GM19467 (cell line): ENCODE data around the gene NFIA.
"Not testable (repeated sequence)": the region's sequence is repeated elsewhere in the genome, so short reads cannot be mapped to it uniquely, and the experiment has no call there.

Source experiments
- ATAC-seq: cut with Tn5 transposase; IDR thresholded peaks from one replicate; pipeline ENCODE4 v1.9.1; 2021; ENCODE audit warnings: mild to moderate bottlenecking, moderate library complexity; ENCODE audit not compliant: unreplicated experiment

Gene NFIA

DNA sequence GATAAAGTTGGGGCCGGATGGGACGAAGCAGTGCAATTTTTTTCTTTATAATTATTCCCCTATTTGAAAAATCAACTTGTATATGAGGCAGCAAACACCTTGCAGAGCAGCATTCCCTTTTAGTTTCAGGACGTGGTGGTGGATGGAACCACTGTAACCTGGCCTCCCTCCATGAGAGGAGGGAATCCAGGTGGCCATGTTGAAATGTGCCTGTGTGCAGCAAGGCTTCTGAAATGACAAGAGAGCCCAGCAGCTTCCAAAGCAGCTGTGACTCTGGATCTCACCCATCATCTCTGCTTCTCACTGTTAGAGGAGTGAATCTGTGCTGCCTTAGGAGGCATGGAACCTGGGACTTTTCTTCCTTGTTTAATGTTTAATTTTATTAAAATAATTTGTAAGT lies 42.3 kb downstream of the NFIA start:
- ATAC-seq: no peak

DNA sequence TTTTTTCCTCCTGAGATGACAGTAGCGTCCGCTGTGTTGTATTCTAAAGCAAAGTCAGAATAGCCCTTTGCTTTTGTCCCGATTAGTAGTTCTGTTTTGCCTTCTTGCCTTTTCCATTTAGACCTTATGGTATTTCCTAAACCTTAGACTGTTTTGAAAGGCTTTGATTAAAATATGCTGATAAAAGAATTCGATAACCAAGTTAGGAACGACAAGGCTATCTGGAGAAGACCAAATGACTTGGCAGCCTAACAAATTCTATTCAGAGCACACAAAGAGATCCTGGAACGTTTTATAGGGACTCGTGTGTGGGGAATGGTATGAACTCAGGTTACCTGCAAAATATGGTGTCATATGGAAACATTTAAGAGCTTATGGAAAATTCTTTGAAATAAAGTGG lies 42.9 kb downstream of the NFIA start:
- no peak for ATAC-seq

DNA sequence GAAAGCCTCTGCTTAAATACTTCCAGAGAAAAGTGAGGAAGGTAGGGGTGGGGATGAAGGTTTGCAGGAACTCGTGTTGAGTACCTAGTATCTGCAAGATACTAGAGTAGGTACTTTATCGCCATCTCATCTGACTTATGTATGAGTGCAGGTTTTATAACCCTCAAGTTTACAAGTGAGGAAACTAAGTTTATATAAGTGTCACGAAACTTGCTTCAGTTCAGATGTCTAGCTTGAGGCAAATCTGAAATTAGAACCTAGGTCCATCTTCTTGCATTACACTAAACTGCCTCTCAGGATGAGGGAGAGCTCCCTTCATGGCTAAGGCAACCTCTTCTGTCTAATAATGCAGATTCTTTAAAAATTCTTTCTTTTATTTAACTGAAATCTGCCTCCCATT lies 43.5 kb downstream of the NFIA start:
- ATAC-seq: no peak

DNA sequence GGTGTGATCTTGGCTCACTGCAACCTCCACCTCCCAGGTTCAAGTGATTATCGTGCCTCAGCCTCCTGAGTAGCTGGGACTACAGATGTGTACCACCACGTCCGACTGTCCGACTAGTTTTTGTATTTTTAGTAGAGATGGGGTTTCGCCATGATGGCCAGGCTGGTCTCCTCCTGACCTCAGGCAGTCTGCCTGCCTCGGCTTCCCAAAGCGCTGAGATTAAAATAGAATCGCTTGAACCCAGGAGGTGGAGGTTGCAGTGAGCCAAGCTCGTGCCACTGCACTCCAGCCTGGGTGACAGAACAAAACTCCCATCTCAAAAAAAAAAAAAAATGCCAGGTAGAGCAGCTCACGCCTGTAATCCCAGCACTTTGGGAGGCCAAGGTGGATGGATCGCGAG lies 44.5 kb downstream of the NFIA start:
- ATAC-seq: not testable (repeated sequence)

DNA sequence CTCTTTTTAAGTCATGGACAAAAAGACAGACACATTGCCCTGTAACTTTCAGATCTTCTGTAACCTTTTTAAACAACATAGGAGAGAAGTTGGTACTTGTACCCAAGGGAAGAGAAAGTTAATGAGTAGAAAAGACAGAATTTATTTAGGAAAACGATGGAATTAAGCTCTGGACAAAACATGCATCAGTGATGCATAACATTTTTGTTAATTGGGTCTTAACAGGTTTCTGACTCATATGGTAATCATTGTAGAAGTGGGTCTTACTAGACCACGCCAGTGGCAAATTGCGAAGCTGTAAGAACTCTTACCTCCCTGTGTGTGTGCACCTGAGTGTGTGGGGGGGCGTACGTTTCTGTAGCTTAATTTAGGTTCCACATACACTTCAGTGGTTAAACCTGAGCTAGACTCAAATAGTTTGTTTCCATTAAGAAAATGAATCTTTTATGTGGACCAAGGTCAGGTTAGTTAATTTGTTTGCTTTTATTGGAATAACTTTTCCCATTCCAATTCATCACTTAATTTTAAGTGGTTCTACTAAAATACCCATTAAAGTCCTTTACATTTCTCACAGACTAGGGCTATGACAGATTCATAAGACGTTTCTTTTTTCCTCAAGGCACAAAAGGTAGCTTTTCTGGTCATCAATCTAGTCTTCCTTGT lies 48.1 kb downstream of the NFIA start:
- ATAC-seq: no peak

DNA sequence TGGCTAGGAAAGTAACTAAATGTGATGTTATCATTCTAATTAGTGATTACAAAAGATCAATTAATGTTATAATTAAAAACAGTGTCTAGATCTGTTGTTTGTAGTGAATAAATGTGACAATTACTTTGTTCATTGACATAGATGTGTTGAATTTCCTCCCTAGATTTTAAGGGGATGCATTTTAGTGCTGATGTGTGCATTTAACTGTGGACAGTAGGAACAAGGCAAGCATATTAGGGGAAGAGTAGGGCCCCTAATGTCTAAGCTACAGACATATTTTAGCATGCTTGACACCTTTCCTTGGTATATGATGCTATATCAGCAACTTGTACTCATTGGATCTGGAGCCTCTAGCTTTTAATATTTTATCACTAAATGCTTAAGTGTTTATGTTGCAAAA lies 48.9 kb downstream of the NFIA start:
- no peak for ATAC-seq

DNA sequence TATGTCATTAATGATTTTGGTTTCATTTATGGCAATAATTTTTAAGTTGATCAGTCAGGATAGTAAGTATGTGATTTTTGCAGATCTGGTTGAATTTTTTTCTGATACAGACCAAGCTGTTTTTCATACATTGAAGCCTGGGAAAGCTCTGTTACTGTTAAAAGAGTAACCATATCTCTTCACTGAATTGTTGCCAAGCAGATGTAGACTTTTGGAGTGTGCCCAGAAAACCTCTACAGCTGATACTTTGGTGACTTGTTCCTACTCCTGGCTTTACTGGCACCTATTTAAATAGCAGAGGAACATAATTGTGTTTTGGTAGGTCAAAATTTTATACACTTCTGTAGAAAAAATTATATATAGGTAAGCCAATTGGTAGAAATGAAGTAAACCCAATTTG lies 49.4 kb downstream of the NFIA start:
- ATAC-seq: no peak

DNA sequence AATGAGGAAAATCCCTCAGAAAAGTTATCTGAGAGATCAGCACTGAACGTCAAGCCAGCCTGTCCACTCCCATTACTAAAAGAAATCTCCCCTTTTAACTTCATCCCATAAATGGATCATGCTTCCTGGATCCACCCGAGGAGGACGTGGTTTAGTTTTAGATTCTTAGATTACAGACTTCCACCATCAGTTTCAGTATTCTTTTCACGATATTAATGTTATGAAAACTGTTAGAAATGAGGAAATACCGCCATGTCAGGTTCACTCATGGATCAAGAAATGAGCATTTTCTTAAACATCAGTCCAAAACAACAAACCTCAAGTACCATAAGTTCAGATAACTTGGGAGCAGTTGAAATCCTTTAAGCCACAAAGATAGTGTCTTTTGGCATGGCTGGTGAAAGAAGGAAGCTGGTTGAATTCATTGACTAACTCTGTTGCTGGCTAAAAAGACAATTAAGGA lies 49.8 kb downstream of the NFIA start:
- ATAC-seq: no peak

DNA sequence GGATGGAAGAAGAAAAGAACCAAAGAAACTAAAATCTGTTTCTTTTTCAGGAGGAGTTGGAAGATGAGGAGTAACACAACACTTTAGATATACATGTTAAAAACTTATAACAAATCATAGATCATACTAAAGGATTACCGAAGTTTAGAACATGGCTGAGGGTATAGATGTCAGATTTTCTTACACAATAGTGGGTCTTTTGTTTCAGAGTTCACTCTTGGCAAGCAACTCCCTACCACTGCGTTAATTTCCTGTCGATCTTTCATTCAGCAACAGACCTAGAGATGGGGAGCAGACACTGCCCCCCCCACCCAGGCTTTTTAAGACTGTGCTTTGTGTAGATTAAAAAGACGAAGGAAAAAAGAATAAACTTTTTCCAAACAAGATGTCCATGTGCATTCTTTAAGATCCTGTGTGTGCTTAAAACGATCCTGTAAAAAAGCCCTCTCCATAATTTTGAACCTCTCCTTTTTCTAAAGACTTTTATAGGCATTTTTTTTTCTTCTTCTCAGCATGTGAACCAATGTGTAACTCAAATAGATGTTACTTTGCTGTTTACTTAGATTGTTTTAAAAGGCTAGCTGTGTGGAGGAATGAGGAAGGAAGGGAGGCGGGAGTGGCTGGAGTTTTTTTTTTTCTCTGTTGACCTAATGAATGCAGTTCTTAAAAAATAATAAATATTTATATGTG lies 50.4 kb downstream of the NFIA start:
- no peak for ATAC-seq

DNA sequence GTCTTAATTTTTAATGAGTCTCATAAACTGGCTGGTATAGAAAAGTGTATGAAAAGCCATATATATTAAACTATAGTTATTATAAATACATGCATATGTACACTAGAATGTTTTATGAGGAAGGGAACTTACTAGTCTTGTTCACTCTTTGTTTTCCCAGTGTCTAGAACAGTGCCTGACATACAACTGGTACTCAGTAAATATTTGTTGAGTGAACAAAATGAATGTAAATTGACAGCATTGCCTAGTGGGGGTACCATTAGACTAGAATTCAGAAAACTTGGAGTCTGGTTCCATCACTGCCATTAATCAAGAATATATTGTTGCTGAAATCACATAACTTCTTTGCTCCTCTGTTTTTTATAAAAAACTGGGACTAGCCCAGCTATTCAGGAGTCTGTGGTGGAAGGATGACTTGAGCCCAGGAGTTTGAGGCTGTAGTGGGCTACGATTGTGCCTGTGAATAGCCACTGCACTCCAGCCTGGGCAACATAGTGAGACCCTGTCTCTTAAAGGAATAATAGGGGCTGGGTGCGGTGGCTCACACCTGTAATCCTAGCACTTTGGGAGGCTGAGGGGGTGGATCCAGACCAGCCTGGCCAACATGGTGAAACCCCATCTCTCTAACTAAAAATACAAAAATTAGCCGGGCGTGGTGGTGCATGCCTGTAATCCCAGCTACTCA lies 51.1 kb downstream of the NFIA start:
- ATAC-seq: no peak

DNA sequence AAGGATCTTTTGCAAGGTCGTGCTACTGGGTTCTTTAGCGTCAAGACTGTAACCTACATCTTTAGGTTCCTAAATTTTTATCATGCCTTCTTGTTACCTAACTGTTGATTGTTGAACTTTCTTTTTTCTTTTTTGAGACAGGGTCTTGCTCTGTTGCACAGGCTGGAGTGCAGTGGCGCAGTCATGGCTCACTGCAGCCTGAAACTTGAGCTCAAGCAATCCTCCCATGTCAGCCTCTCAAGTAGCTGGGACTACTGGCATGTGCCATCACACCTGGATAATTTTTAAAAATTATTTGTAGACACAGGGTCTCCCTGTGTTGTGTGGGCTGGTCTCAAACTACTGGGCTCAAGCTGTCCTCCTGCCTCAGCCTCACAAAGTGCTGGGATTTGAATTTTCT lies 52.9 kb downstream of the NFIA start:
- no peak for ATAC-seq

DNA sequence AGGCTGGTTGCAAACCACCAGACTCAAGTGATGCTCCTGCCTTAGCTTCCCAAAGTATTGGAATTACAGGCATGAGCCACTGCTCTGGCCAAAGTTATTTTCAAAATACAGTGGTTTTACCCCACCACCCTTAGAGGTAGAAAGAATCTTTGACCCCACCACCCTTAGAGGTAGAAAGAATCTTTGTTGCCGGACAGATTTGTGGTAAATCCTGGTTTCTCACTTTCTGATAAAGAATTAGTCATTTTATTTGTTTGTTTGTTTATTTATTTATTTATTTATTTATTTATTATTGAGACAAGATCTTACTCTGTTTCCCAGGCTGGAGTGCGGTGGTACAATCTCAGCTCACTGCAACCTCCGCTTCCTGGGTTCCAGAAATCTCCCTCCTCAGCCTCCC lies 55.9 kb downstream of the NFIA start:
- no peak for ATAC-seq

DNA sequence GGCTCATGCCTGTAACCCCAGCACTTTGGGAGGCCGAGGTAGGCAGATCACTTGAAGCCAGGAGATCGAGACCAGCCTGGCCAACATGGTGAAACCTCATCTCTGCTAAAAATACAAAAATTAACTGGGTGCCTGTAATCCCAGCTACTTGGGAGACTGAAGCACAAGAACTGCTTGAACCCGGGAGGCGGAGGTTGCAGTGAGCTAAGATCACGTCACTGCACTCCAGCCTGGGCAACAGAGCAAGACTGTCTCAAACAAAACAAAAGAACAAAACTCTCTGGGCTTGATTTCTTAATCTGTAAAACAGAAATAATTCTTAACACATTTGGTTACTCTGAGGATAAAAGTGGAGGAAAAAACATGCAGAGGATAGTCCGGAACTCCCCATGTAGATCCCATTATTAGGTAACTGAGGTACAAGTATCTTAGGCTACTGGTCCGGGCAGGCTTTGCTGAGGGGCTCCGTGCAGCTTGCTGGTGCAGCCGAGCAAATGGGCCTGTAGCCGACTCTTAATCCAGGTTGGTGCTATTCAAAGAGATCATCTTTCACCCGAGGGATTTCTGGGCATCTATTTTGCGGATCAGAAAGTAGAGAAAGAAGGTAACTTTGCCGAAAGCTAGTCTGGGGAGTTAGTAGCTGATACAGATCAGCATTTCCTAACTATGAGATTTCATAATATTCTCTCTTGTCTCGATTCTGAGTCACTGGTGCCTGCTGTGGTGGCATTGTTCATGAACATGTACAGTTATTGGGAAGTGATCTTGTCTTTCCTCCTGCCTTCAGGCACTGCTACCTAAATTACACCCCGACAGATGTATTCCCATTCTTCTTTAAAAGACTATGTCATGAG lies 56.8 kb downstream of the NFIA start:
- no peak for ATAC-seq

DNA sequence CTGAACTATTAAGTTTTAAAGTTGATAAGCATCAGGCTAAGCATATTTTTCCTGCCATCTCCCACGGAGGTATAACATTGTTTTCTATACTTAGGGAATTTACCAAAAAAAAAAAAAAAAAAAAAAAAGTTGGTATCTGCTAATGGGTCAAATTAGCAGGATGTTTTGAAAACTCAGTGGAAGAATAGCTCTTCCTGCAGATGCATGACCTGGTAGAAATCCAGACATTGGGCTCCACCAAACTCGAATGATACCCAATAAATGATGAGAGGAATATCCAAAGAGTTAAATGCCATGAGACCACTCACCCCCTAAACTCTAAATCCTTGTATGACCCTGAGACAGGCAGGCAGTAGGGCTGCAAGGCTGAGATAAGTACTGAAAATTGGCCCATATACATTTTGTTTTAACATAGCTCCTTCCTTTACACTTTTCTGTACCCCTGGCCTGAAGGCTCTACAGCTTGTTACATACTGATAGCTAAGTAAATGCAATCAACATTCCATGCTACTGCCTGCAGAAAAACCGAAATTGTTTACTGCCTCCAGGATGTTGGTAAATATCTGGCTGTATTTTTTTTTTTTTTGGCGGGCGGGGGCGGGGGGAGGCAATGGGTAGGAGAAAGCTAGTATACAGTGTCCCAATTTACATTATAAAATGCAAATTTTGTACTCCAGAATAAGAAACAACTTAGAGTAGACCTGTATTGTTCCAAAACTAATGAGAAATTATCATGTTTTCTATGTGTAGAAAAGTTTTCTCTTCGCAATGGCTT lies 57.6 kb downstream of the NFIA start:
- no peak for ATAC-seq

DNA sequence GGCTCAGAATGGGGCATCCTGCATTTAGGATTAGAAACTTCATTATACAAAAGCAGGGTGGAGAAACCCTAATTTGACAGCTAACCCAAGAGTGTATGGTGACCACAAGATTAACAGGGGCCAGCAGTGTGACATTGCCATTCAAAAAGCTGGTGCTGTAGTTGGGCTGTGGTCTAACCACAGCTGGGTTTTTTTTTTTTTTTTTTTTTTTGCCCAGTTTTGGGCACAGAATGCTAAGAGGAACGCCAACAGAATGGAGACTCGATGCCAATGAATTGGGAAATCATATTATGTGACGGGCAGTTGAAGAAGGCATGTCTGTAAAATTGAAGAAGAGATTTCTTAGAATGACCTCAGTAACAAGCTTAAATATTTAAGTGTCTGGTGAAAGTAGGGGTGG lies 58.4 kb downstream of the NFIA start:
- no peak for ATAC-seq

DNA sequence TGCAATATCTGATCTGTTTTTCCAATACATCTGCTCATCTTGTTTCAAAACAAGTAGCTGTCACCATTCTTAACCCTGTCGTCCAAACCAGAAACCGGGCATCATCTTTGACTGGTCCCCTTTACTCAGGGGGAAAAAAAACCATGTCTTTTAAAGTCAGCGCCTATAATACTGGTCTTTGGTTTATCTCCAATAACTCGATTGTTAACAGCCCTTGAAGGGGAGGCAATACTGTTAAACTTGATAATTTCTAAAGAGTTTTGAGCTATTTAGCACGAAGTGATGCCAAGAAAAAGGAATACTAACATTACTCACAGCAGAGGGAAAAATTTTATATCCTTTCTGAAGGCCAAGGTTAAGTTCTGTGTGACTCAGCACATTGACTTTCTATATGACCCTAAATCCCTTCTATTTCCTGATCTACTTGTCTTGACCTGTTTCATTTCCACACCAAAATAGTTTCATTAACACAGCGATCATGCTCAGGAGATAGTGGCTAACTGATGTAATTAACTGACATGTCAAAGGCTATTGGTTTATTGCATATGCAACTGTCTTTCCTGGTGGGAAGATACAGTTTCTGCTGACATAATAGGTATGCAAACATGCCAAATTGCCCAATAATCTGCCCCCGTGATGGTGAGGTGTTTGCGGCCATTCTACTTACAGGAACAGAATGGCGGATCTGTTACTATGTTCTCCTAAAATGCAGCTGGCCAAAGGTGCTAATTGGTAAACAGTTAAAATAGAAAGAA lies 59.1 kb downstream of the NFIA start:
- ATAC-seq: no peak

DNA sequence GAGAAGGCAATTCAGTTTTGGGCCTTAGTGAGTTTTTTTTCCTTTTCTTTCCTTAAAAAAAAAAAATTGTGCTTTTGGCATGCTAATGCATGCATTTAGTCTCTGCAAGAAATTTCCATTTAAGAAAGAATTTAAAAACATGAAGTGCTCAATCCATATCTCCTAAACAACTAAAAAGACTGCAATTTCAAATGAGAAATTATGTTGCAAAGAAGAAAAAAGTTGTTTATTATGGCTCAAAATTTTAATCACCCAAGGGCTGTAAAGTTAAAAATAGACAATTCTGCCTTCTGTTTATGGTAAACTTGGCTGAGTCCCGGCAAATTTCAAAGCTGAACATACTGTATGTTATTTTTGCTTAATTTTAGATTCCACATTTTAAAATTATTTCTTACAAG lies 59.7 kb downstream of the NFIA start:
- no peak for ATAC-seq

DNA sequence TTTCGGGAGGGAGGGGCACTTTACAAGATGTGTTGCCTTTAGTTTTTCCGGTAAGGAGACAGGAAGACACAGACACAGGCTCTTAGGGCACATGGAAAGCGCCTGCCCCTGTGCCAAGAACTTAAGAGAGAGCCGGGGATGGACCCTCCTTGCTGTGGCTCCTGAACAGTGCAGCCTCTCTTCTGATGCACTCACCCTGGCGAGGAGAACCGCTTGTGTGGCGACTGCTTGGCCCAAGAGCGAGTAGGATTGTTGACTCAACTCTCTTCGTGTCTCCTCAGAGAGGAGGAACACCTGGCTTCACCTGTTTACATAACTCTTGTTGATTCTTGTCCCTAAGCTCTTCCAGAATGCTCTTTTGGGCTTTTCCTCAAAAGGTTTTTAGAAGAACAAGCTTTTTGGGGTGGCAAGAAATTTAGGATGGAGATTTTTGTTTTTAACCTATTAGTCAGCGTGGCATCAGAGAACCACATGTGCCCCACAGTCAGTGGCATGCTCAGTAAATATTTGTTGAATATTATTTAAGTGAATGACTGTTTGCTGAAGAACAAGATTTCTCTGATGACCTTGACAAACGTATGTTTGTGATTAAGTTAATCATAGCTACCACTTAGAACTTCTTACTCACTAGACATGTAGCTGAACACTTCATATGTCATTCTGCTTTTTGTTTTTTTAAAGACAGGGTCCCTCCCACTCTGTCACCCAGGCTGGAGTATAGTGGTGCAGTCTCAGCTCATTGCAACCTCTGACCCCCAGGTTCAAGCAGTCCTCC lies 60.6 kb downstream of the NFIA start:
- ATAC-seq: no peak

DNA sequence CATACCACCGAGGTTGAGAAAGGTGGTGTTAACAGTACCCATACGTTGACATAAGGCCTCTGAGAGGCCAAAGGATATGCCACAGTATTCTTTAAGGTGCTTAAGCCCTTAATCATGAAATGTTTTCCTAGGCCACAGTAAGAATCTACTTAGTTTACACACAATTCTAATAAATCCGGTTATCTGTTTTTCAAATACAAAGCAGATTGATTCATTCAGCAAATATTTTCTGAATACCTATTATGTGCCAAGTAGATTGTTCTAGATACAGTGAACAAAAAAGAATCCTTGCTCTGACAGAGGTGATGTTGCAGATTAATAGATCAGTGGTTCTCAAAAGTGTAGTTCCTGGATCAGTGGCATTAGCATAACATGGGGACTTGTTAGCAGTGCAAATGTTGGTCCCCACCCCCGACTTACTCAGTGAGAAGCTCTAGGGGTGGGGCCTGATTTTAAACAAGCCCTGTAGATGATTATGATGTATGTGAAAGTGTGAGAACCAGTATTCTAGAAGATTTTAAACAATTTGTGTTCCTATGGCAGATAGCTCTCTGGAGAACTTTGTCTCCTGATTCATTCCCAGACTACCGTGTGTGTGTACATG lies 61.6 kb downstream of the NFIA start:
- no peak for ATAC-seq
